IMR-90 (cell line): ENCODE data around the gene PSME4.

Experiments
- BHLHE40 ChIP-seq: fragments of 150-350 bp; IDR thresholded peaks from 2 replicates; pipeline ENCODE4 v1.6.1; 2016; ENCODE audit warnings: mild to moderate bottlenecking, low read depth, low read length
- CEBPB ChIP-seq: IDR thresholded peaks from 2 replicates; pipeline ENCODE4 v1.6.1; 2012; ENCODE audit warnings: low read depth, low read length, improper control_type of control experiment
- CTCF ChIP-seq: conservative IDR thresholded peaks from 2 replicates; pipeline ENCODE4 v1.5.1; 2012; ENCODE audit warnings: mild to moderate bottlenecking, low read depth, low read length, improper control_type of control experiment
- FOS ChIP-seq: fragments of 150-350 bp; IDR thresholded peaks from 2 replicates; pipeline ENCODE4 v1.6.1; 2016; ENCODE audit warnings: low read depth, low read length
- MAFK ChIP-seq: IDR thresholded peaks from 2 replicates; pipeline ENCODE4 v1.6.1; 2012; ENCODE audit warnings: low read depth, low read length, improper control_type of control experiment
- MAZ ChIP-seq: IDR thresholded peaks from 2 replicates; pipeline ENCODE4 v1.6.1; 2012; ENCODE audit warnings: low read depth, mild to moderate bottlenecking, low read length, improper control_type of control experiment, moderate library complexity, borderline replicate concordance
- POLR2A ChIP-seq: IDR thresholded peaks from 2 replicates; pipeline ENCODE4 v1.6.1; 2012; ENCODE audit warnings: mild to moderate bottlenecking, low read depth, low read length
- RAD21 ChIP-seq: IDR thresholded peaks from 2 replicates; pipeline ENCODE4 v1.6.1; 2012; ENCODE audit warnings: low read length, improper control_type of control experiment
- RCOR1 ChIP-seq: IDR thresholded peaks from 2 replicates; pipeline ENCODE4 v1.6.1; 2012; ENCODE audit warnings: mild to moderate bottlenecking, low read length, improper control_type of control experiment; ENCODE audit not compliant: insufficient replicate concordance
- TF ChIP-seq, protein P1 (sequence below): fragments of 150-350 bp; IDR thresholded peaks from 2 replicates; pipeline ENCODE4 v1.6.1; 2017; ENCODE audit warnings: mild to moderate bottlenecking, antibody characterized with exemption, low read length, low read depth
- TF ChIP-seq, protein P2 (sequence below): fragments of 150-350 bp; IDR thresholded peaks from 2 replicates; pipeline ENCODE4 v1.6.1; 2016; ENCODE audit warnings: low read depth, mild to moderate bottlenecking, low read length, moderate library complexity, borderline replicate concordance

DNA sequence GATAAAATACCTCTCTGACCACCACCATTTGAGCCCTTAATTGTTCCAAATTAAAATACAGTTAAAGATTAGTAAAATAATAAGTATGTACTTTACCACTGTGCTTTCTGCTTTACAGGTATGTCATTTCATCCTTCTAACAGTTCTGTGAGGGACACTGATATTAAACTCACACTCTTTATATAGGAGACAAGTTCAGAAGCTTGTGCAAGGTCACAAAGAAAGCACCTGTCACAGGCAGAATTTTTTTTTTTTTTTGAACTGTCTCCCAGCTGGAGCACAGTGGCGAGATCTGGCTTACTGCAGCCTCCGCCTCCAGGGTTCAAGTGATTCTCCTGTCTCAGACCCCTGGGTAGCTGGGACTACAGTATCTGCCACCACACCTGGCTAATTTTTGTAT is 89.4 kb downstream of the PSME4 start:
- TF ChIP-seq CTCF (no peak), CEBPB (no peak), RCOR1 (no peak), MAFK (no peak), POLR2A (no peak), RAD21 (no peak), MAZ (no peak), FOS (no peak), BHLHE40 (no peak)
- TF ChIP-seq, protein P1, sequence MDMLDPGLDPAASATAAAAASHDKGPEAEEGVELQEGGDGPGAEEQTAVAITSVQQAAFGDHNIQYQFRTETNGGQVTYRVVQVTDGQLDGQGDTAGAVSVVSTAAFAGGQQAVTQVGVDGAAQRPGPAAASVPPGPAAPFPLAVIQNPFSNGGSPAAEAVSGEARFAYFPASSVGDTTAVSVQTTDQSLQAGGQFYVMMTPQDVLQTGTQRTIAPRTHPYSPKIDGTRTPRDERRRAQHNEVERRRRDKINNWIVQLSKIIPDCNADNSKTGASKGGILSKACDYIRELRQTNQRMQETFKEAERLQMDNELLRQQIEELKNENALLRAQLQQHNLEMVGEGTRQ, result no peak
- TF ChIP-seq, protein P2, sequence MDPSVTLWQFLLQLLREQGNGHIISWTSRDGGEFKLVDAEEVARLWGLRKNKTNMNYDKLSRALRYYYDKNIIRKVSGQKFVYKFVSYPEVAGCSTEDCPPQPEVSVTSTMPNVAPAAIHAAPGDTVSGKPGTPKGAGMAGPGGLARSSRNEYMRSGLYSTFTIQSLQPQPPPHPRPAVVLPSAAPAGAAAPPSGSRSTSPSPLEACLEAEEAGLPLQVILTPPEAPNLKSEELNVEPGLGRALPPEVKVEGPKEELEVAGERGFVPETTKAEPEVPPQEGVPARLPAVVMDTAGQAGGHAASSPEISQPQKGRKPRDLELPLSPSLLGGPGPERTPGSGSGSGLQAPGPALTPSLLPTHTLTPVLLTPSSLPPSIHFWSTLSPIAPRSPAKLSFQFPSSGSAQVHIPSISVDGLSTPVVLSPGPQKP, result no peak
